ENCODE measurements around the gene RNU1-2. TPM values are rescaled to one million over a fixed set of nuclear protein-coding genes. Genes with fewer than 3 reads are reported as not detected.
"Not testable (repeated sequence)": the region's sequence is repeated elsewhere in the genome, so short reads cannot be mapped to it uniquely, and the experiment has no call there.

Gene RNU1-2
- total and polyA plus RNA-seq, 8 donors: 1.5 to 3,444 (median 2.8) TPM

DNA sequence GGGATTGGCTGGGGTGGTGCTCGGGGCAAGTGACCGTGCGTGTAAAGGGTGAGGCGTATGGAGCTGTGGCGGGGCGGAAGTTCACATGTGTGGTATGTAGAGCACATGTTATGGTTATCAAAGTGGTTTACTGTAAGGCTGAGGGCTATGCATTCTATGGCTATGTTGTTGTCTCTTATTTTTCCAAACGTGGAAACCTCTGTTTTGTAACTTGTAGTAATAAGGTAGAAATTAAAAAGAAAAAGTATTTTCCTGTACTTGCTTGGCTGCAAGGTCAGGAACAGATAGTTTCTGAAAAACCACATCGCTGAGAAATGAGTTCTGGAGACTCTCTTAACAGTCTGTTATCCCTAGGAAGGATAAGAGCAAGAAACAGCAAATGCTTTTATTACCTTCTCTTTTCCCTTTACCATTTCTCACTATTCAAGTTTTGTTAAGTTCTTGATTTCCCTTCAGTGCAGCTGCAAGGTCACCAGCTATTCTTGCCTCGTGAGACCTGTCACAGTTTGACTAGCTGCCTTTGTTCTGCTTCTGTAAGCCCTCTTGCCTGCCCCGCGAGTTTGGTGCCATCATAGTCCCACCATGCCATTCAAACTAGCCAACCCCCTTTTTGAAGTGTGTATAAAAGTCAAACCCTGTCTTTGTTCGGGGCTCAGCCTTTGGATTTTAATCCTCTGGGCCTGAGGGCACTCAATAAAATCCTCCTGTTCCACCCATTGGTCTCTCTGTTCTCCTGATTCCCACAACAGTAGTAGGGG, 9.5 kb downstream of the RNU1-2 start:
- H3K4me1 ChIP-seq: peaks cover 7 to 23% of the 10 kb centered on the region in 2 donors
- DNase-seq (peak in 1 of 4 donors; percentile 17), ATAC-seq (peak; percentile 78)
- no peaks in the 10 kb centered on the region for H3K27me3 ChIP-seq
- H3K27ac ChIP-seq: peak overlapping the region; percentile 96 to 98
- H3K36me3 ChIP-seq: no peaks in the 10 kb centered on the region
- intact Hi-C loops (cut with DNase I): no loop called here
- H3K4me3 ChIP-seq: peak overlapping the region; percentile 44 to 54
- TF ChIP-seq, protein P1, sequence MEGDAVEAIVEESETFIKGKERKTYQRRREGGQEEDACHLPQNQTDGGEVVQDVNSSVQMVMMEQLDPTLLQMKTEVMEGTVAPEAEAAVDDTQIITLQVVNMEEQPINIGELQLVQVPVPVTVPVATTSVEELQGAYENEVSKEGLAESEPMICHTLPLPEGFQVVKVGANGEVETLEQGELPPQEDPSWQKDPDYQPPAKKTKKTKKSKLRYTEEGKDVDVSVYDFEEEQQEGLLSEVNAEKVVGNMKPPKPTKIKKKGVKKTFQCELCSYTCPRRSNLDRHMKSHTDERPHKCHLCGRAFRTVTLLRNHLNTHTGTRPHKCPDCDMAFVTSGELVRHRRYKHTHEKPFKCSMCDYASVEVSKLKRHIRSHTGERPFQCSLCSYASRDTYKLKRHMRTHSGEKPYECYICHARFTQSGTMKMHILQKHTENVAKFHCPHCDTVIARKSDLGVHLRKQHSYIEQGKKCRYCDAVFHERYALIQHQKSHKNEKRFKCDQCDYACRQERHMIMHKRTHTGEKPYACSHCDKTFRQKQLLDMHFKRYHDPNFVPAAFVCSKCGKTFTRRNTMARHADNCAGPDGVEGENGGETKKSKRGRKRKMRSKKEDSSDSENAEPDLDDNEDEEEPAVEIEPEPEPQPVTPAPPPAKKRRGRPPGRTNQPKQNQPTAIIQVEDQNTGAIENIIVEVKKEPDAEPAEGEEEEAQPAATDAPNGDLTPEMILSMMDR (IDR thresholded peaks at IDR 0.05): no peak
- H3K9me3 ChIP-seq: no peaks in the 10 kb centered on the region

- no peak overlapping the region for H3K4me3 ChIP-seq
- peak overlapping the region in 1 of 2 donors; percentile 96 for H3K27ac ChIP-seq
- no peaks in the 10 kb centered on the region for H3K27me3 ChIP-seq
- peaks cover 7 to 23% of the 10 kb centered on the region in 2 donors for H3K4me1 ChIP-seq
- no peak for DNase-seq
- no peaks in the 10 kb centered on the region for H3K9me3 ChIP-seq
- intact Hi-C loops (cut with DNase I): no loop called here
- no peak for ATAC-seq
- TF ChIP-seq, protein P1 (IDR thresholded peaks at IDR 0.05): no peak
- no peaks in the 10 kb centered on the region for H3K36me3 ChIP-seq
Observed at GRCh38 chr1:16905868-16906702, 10.3 kb downstream of the RNU1-2 start.

GRCh38 chr1:16906873-16907272, 11.1 kb downstream of the RNU1-2 start:
- no peak for ATAC-seq
- peaks cover 7 to 23% of the 10 kb centered on the region in 2 donors for H3K4me1 ChIP-seq
- intact Hi-C loops (cut with DNase I): no loop called here
- peak in 1 of 4 donors; percentile 26 for DNase-seq
- H3K27ac ChIP-seq: no peak overlapping the region
- no peaks in the 10 kb centered on the region for H3K27me3 ChIP-seq
- H3K9me3 ChIP-seq: no peaks in the 10 kb centered on the region
- H3K4me3 ChIP-seq: no peak overlapping the region
- TF ChIP-seq, protein P1 (IDR thresholded peaks at IDR 0.05): no peak
- no peaks in the 10 kb centered on the region for H3K36me3 ChIP-seq

GRCh38 chr1:16907870-16908758, 12.3 kb downstream of the RNU1-2 start:
- DNase-seq: peak in 1 of 4 donors; percentile 41
- H3K36me3 ChIP-seq: no peaks in the 10 kb centered on the region
- ATAC-seq: no peak
- H3K27ac ChIP-seq: no peak overlapping the region
- intact Hi-C loops (cut with DNase I): no loop called here
- no peaks in the 10 kb centered on the region for H3K27me3 ChIP-seq
- TF ChIP-seq, protein P1 (IDR thresholded peaks at IDR 0.05): no peak
- H3K9me3 ChIP-seq: no peaks in the 10 kb centered on the region
- H3K4me3 ChIP-seq: no peak overlapping the region
- H3K4me1 ChIP-seq: peaks cover 5 to 31% of the 10 kb centered on the region in 2 donors

GRCh38 chr1:16911851-16912721, 16.3 kb downstream of the RNU1-2 start:
- H3K4me3 ChIP-seq; H3K27ac ChIP-seq; H3K9me3 ChIP-seq; intact Hi-C loops (cut with DNase I); H3K36me3 ChIP-seq; ATAC-seq: not testable (repeated sequence)
- Histone ChIP-seq H3K4me1 (peaks cover 0 to 27% of the 10 kb centered on the region in 2 donors), H3K27me3 (peaks cover 0 to 11% of the 10 kb centered on the region in 2 donors)
- DNase-seq: peak in 1 of 4 donors; percentile 64

DNA sequence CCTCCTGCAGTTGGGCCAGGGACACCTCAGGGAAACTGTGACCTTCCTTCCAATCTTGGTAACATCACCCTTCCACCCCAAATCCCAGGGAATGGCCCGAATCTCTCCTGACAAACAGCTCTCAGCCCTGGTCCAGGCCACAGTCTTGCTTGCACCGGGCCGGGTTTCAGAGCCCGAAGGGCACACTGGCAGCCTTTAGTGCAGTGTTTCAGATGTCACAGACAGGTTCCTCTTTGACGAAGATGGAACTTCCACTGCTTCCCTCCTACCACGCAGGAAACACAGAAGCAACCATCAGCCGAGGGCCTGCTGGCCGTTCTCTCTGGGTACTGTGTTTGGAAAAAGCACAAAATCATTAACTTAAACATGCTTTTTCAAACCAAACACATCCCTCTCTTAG, 17.0 kb downstream of the RNU1-2 start:
- peak overlapping the region in 1 of 2 donors; percentile 40 for H3K27ac ChIP-seq
- intact Hi-C loops (cut with DNase I); H3K9me3 ChIP-seq: not testable (repeated sequence)

More for the DNA sequence above, 17.0 kb downstream of the RNU1-2 start:
- not testable (repeated sequence) for H3K36me3 ChIP-seq, ATAC-seq, H3K4me3 ChIP-seq
- H3K4me1 ChIP-seq: peaks cover 0 to 27% of the 10 kb centered on the region in 2 donors
- DNase-seq: peak in 1 of 4 donors; percentile 63
- peaks cover 0 to 11% of the 10 kb centered on the region in 2 donors for H3K27me3 ChIP-seq
